Stimulated activated CD4-positive, alpha-beta T cell treated with anti-CD3 and anti-CD28 coated beads, Interleukin-1b, Interleukin-23, amount 100 ng/mL, for 4 hours (primary cell): ENCODE results near the gene ST3GAL2.

Experiments used
- DNase-seq, 2 donors: peaks; one replicate each; pipeline ENCODE4 v3.0.0-alpha.2; 2020; ENCODE audit warnings: low read depth in 2 of 2

ST3GAL2 gene, protein sequence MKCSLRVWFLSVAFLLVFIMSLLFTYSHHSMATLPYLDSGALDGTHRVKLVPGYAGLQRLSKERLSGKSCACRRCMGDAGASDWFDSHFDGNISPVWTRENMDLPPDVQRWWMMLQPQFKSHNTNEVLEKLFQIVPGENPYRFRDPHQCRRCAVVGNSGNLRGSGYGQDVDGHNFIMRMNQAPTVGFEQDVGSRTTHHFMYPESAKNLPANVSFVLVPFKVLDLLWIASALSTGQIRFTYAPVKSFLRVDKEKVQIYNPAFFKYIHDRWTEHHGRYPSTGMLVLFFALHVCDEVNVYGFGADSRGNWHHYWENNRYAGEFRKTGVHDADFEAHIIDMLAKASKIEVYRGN

DNA sequence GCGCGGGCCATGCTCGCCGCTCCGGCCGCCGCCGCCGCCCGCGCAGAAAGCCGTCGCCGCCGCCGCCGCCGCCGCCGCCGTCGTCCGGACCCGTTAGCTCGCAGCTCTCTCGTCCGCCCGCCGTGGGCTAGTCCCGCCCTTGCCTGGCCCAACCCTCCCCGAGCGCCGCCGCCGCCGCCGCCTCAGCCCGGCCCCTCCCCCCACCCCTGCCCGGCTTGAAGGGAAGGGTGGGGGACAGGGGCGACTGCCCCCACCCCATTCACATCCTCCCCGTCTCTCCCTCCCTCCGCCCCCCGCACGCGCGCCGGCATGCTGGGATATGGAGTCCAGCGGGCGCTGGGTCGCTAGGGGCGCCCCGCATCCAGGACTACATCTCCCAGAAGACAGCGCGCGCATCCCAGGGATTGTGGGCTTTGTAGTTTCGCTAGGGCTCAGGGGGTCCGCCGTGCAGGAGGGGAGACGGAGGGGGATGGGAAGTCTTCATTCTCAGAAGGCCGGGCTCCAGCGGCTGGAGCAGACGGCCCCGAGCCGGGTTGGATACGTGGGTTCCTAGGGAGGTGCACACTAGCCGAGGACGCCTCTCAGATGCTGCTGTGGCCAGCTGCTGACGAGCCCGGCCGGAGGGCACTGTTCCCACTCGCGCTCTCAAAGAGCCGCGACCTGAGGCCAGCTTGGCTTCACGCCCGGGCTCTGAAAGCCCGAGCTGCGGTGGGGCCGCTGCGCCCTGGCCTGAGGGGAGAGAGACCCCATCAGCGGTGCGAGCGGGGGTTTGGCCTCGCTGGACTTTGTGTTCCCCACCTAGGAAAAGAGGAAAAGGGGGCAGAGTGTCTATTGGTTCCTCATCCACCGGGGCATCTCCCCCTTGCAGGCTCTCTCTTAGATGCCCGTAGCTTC is at the start of gene ST3GAL2:
ST3GAL2 (minus strand) TSS at position 132 of the 894 bp plus-strand sequence. CDS start 40,570 bp downstream, outside the sequence.
- DNase-seq: peak; percentile 89 to 91

DNA sequence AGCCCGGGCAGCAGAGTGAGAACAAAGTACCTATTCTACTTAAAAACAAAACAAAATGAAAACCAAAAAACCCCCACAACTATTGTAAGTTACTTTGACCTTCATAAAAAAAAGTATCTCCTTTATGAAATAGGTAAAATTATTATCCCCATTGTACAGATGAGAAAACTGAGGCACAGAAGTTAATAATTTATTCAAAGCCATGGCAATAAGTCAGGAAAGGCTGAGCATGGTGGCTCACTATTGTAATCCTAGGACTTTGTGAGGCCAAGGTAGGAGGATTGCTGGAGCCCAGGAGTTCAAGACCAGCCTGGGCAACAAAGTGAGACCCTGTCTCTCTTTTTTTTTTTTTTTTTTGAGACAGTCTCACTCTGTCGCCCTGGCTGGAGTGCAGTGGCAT is 46.0 kb upstream of the ST3GAL2 start:
- no peak for DNase-seq

DNA sequence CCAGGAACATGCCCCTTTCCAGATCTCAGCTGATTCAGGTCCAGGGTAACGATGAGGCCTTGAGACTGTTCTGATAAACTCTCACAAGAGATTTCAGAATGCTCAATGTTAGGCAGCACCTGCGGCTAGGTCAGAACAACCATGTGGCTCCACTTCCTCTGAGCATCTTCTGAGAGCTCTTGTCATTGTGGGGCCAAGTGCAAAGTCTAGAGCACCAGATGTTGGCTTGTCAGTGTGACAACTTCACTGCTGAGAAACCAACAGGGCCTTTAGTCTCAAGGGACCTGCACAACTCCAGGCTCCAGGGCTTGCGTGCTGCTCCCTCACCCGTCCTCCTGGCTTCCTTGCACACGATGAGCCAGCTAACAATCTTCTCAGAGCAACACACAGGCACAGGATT is 44.5 kb upstream of the ST3GAL2 start:
- DNase-seq: no peak

DNA sequence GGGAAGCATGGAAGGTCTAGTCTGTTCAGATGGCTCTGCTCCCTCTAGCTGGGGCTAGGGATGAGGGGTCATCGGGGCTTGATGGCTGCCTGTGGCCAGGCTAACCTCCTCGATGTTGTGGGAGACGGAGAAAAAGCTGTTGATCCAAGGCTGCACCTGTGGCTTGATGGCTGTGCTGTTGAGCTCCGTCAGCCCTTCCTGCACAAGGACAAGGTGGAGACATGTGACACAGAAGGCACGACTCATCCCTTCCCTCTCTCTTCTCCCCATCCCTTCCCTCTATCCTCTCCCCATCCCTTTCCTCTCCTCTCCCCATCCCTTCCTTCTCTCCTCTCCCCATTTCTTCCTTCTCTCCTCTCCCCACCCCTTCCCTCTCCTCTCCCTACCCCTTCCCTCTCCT is 43.7 kb upstream of the ST3GAL2 start:
- no peak for DNase-seq

DNA sequence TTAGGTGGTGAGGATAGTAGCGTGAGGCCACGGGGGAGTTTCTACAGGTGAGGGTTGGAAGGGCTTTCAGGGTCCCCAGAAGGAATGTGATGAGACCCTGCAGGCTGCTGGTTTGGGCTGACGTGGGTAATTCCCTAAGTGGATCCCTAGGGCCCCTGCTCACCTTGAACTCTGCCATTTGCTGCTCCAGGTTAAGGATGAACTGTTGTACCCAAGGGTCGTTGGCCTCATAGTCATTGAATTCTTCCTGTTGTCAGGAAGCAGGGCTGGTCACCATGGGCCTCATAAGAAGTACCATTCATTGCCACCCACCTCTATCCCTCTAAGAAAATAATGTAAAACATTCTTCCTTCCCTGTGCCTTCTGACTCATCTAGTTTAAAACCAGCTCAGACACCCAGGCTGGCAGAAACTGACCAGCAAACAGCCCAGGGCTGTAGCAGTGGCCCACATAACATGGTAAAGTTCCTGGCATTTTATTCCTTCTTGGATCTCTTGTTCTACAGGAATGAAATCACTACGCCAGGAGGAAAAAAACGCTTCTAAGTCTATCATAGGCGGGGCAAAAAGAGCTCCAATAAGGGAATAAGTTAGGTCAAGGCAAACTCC is 43.1 kb upstream of the ST3GAL2 start:
- no peak for DNase-seq

DNA sequence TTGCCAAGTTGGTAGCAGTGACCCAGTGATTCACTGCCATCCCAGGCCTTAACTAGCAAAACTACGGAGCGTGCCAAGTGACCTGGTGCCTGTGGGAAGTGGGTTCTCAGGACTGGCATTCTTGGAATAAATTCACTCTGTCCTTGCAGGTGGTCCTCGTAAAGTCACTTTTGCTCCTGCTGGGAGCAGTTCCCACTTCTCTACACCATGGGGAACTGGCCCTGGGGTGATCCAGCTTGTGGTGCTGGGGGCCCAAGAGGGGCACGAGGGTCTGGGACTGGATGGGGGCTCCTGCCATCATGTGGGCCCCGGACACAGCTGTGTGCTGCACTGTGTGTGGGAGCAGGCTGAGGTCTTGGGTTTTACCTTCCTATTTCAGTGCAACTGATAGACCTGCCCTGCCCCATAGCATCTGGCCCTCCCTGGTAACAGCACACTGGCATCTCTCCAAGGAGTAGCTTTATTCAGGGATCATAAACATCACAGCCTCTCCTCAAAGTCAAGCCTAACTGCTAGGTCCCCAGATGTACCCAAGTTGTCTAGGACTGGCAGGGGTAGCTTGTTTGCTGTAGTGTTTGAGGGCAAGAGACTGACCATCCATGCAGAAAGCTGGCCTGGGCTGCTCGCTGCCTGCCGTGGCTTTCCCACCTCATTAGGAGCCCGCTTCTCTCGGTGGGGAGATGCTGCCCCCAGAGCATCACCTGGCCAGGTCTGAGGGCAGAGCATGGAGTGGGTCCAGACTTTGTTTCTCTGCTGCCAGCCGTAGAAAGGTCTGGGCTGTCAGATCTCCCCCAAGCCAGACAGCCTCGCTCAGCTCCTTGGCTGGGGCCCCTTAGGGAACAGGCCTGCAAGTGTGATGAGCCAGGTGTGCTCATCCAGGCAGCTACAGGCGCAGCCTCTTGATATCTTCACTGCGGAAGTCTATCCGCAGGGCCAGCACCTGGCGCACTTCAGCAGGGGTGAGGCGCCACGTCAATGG is 41.5 kb upstream of the ST3GAL2 start:
- no peak for DNase-seq

DNA sequence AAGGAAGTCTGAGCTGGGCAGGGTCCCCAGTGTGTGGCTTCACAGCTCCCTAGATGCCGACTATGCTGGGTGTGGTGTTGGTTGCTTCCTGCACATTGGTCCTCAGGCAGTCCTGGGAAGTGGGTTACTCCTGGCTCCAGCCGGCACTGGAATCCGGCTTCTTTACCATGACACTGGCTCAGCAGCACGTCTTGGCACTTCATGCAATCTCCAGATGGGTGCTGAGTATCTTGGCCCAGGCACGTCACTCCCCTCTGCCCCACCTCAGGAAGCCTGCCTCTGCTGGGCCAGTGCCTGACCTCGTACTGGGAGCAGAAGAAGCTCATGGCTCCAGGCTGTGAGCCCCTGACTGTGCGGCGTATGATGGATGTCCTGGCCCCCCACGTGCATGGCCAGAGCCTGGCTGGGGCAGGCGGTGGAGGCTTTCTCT is 40.0 kb upstream of the ST3GAL2 start:
- DNase-seq: no peak

DNA sequence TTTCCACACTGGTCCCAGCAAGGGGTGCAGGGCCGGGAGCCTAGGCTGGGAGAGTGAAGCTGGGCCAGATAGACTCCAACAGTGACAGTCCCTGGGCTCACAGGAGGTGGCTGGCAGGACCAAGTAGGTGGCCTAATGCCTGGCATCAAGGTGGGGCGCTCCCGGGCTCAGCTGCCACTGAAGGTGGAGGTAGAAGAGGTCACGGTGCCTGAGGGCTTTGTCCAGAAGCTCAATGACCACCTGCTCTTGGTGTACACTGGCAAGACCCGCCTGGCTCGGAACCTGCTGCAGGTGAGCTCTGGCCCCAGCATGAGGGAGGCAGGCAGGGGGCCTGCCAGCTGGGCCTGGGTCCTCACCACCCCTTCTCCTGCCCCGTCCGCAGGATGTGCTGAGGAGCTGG is 39.3 kb upstream of the ST3GAL2 start:
- no peak for DNase-seq

DNA sequence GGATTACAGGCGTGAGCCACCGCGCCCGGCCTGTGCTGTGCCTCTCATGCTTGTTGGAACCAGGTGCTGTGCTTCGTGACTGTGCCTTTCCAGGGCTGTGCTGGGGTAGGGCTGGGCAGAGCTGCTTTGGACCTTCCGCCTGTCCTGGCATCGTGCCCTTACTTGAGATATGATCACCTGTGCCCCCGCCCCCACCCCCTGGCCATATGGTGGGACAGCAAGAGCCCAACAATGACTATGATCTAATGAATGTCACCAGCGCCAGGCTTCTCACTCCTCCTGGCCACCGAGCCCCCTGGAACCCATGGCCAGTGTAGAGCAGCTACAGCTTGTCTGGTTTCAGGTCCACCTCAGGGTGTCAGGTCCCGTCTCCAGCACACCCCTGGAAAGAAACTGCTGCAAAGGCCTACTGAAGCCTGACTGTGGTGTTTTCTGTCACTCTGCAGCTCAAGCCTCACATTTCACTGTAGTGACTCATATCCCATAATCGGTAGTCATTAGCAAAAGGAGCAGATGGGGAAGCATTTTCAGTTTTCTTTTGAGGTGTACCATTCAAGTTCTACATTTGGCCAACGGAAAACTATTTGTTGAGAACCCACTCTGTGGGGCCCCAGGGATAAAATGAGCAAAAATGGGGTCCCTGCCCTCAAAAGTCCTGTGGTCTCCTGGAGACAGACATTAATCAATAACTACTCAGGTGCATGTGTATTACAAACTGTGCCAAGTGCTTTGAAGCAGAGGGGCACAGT is 37.5 kb upstream of the ST3GAL2 start:
- DNase-seq: no peak

DNA sequence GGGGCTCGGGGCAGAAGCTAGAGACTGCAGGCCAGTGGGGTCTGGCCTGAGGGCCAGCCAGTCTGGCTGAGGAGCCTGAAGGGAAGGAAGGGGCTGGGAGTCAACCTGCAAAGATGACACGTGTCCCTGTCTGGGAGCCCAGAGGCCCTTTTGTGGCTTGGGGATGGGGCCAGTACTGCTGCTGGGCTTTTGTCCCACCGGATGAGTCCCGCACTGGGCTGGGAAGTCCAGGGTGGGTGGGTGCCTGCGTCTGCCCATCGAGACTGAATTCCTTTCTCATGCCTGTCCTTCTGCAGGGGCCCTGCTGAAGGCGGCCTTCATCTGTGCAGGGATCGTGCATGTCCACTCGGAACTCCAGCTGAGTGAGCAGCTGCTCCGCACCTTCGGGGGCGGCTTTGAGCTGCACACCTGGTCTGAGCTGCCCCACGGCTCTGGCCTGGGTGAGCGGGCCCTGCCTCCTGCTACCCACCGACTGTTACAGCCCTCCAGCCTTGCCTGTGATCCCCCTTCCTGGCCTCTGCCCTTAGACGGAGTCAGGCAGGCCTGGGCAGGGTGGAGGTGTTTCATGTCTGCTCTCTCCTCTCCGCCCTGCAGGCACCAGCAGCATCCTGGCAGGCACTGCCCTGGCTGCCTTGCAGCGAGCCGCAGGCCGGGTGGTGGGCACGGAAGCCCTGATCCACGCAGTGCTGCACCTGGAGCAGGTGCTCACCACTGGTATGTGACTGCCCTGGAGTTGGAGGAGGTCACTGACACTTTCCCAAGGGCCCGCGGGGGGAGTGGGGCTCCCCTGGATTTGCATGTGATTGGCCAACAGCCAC is 36.4 kb upstream of the ST3GAL2 start:
- no peak for DNase-seq

DNA sequence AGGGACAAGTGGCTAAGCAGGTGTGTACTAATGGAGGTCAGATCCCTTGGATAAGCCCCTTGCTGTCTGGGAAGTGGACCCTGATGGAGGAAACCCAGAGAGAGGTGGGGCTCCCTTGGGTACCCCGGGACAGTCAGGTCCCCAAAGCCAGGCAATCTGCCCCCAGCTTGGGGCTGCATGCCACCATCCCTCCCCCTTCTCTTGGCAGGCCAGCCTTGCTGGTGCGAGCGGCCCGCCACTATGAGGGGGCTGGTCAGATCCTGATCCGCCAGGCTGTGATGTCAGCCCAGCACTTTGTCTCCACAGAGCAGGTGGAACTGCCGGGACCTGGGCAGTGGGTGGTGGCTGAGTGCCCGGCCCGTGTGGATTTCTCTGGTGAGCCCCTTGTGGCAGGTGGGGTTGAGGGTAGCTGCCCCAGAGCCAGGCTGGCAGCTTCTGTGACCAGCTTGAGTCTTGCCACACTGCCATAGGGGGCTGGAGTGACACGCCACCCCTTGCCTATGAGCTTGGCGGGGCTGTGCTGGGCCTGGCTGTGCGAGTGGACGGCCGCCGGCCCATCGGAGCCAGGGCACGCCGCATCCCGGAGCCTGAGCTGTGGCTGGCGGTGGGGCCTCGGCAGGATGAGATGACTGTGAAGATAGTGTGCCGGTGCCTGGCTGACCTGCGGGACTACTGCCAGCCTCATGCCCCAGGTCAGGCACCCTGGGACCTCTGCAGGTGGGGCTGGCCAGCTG is 35.6 kb upstream of the ST3GAL2 start:
- no peak for DNase-seq

DNA sequence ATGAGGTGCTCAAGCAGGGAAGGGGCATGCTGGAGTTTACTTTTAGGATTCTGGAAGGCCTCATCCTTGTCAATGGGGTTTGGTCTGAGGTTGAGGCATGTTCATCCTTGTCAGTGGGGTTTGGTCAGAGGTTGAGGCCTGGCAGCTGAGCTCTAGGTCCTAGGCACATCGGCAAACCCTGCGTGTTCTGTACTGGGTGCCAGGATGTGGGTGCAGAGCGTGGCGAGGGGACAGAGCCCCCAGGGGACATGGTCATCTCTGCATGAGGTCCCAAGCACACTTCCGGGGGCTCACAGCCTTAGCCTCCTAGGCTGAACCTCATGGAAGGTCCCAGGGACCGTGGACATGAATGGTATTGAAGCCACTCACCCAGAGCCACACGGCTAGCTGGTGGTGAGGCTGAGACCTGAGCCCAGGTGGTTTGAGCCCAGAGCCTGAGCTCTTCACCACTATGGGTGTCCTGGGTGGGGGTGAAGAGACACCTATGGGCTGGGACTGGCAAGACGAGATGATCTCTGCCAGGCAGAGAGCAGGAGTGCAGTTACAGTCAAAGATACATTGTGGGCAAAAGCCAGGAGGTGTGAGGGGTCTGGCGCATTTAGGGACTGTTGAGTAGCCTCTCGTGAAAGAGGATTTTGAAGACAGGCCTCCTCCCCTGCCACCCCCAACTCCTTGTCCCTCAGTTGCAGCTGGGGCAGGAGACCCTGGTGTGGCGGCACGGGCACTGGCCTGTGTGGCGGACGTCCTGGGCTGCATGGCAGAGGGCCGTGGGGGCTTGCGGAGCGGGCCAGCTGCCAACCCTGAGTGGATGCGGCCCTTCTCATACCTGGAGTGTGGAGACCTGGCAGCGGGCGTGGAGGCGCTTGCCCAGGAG is 34.8 kb upstream of the ST3GAL2 start:
- no peak for DNase-seq

DNA sequence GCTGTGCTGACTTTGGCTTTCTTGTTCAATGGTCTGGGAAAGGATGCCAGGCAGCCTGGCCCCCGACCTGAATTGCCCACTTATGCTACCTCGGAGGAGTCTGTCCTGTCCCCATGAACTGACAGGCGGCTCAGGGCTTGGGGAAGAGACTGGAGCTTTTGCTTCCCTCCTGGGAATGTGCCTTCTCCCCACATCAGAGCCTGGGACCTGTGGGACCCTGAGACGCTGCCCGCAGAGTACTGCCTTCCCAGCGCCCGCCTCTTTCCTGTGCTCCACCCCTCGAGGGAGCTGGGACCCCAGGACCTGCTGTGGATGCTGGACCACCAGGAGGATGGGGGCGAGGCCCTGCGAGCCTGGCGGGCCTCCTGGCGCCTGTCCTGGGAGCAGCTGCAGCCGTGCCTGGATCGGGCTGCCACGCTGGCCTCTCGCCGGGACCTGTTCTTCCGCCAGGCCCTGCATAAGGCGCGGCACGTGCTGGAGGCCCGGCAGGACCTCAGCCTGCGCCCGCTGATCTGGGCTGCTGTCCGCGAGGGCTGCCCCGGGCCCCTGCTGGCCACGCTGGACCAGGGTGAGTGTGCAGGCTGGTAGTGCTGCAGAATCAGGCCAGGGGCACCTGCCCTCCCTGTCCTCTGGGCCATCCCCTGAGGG is 34.0 kb upstream of the ST3GAL2 start:
- DNase-seq: no peak

DNA sequence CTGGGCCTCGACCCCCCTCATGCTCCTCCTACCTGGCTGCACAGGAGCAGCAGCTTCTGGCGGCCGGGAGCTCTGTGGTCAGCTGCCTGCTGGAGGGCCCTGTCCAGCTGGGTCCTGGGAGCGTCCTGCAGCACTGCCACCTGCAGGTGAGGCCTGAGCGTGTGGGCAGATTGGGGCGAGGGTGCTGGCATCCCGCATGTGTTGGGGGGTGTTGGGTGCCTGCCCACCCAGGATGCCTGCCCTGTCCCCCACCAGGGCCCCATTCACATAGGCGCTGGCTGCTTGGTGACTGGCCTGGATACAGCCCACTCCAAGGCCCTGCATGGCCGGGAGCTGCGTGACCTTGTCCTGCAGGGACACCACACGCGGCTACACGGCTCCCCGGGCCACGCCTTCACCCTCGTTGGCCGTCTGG is 32.0 kb upstream of the ST3GAL2 start:
- DNase-seq: no peak

DNA sequence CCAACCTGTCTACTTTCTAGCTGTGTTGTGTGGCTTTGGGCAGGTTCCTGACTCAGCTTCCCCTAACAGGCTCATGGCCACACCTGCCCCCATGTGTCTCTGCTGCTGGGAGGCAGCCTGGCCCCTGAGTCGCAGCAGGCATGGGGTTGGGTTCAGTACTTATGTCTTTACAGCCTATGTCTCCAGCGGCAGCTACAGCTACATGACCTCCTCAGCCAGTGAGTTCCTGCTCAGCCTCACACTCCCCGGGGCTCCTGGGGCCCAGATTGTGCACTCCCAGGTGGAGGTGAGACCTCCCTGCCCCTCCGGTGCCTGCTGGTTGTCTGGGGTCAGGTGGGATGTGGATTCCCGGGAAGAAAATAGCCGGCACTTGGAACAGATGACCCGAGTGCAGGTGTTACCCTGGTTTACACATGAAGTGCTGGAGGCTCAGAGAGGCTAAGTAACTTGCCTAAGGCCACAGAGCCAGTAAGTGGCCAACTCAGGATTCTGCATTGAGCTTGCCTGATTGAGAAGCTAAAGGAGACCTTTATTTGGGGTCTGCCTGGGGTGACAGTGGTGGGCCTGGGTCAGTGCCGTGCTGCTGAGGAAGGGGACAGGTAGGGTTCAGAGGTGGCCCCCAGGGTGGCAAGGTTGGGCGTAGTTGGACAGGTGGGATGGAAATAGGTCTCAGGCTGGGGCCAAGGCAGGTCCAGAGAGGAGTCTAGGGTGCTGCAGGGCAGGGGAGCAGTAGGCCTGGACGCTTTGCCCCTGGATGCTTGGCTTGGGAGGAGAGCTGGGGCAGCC is 31.4 kb upstream of the ST3GAL2 start:
- DNase-seq: no peak

DNA sequence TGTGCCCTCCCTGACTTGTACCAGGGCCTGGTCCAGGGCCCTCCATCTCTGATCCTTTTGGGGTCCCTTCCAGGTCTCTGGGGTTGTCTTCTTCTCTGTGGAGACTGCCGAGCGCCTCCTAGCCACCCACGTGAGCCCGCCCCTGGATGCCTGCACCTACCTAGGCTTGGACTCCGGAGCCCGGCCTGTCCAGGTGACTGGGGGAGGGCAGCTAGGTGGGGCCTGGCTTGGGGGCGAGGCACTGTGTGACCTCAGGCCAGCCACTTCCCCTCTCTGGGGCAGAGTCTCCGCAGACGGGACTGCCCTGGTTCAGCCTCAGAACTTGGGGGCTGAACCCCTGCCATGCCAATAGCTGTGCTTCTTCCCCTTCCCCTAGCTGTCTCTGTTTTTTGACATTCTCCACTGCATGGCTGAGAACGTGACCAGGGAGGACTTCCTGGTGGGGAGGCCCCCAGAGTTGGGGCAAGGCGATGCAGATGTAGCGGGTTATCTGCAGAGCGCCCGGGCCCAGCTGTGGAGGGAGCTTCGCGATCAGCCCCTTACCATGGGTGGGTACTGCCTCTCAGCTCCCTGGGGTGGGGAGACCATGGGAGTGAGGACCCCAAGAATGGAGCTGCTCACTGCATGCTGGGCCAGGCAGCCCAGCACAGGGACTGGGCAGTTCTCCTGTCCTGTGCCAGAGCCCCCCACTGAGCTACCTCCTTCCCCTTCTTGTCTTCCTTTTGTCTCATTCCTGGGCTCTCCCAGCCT is 30.1 kb upstream of the ST3GAL2 start:
- no peak for DNase-seq
